Myocyte (in vitro differentiated cells): ENCODE data around the gene SMIM38. TPM values are rescaled to one million over a fixed set of nuclear protein-coding genes. Genes with fewer than 3 reads are reported as not detected.

ENCODE experiments used
- DNase-seq: peaks from one replicate; pipeline ENCODE4 v3.0.0-alpha.2; 2012; ENCODE audit warnings: low read depth
- polyA plus RNA-seq: library from polyadenylated mRNA; unstranded; fragments of >200 nt; gene quantifications from one replicate; pipeline ENCODE4 v1.2.1, GENCODE V29; 2012; ENCODE audit warnings: missing spikeins
- total RNA-seq: library from RNA; depleted of rRNA; stranded (reverse); fragments of >200 nt; gene quantifications from 2 replicates; pipeline ENCODE4 v1.2.3, GENCODE V29; 2014

SMIM38 gene
- 0.08 TPM in 1 of 2 replicates, not detected in the other for total RNA-seq
- 0.09 TPM for polyA plus RNA-seq

- DNase-seq, result no peak
Observed at GRCh38 chr11:69155302-69156234, at the start of gene SMIM38. Gene SMIM38, plus strand, starts transcription at chr11:69155935. Its CDS starts 1,912 bp downstream, at chr11:69157847.

GRCh38 chr11:69106031-69106811, 49.5 kb upstream of the SMIM38 start:
- no peak for DNase-seq

GRCh38 chr11:69107413-69107812, 48.3 kb upstream of the SMIM38 start:
- no peak for DNase-seq

GRCh38 chr11:69108030-69108429, 47.7 kb upstream of the SMIM38 start:
- DNase-seq, result no peak

GRCh38 chr11:69108559-69108958, 47.2 kb upstream of the SMIM38 start:
- no peak for DNase-seq

- no peak for DNase-seq
Observed at GRCh38 chr11:69109101-69109500, 46.6 kb upstream of the SMIM38 start.

- DNase-seq, result no peak
Observed at GRCh38 chr11:69110451-69110850, 45.3 kb upstream of the SMIM38 start.

- DNase-seq, result no peak
Observed at GRCh38 chr11:69111624-69112542, 43.9 kb upstream of the SMIM38 start.

GRCh38 chr11:69113226-69113625, 42.5 kb upstream of the SMIM38 start:
- no peak for DNase-seq

- DNase-seq, result no peak
Observed at GRCh38 chr11:69113646-69114340, 41.9 kb upstream of the SMIM38 start.

- DNase-seq, result no peak
Observed at GRCh38 chr11:69114362-69114761, 41.4 kb upstream of the SMIM38 start.

- no peak for DNase-seq
Observed at GRCh38 chr11:69114811-69115523, 40.8 kb upstream of the SMIM38 start.

- DNase-seq, result peak; percentile 19
Observed at GRCh38 chr11:69115586-69116560, 39.9 kb upstream of the SMIM38 start.

- no peak for DNase-seq
Observed at GRCh38 chr11:69116671-69117070, 39.1 kb upstream of the SMIM38 start.

GRCh38 chr11:69119190-69119589, 36.5 kb upstream of the SMIM38 start:
- no peak for DNase-seq

GRCh38 chr11:69120096-69120875, 35.4 kb upstream of the SMIM38 start:
- no peak for DNase-seq

GRCh38 chr11:69121021-69121420, 34.7 kb upstream of the SMIM38 start:
- DNase-seq, result no peak
